Measurements from ENCODE around the gene TMPRSS9.

Gene TMPRSS9

GRCh38 chr19:2356036-2356646 lies 3.9 kb upstream of the TMPRSS9 start:
- TF ChIP-seq EGR1 (IDR thresholded peaks at IDR 0.05), result no peak
- no peak for TF ChIP-seq CREB1 (IDR thresholded peaks at IDR 0.05; ENCODE audit: low read depth)
- TF ChIP-seq YY1 (IDR thresholded peaks at IDR 0.05; ENCODE audit: low read depth), result no peak
- no peak for TF ChIP-seq NFIC (IDR thresholded peaks at IDR 0.05)
- no peak for TF ChIP-seq TAF1 (IDR thresholded peaks at IDR 0.05; ENCODE audit: low read depth)
- no peak for TF ChIP-seq MAX (IDR thresholded peaks at IDR 0.05)
- TF ChIP-seq ZBTB7A (IDR thresholded peaks at IDR 0.05; ENCODE audit: low read depth), result no peak
- no peak for TF ChIP-seq USF1 (IDR thresholded peaks at IDR 0.05)
- TF ChIP-seq REST (IDR thresholded peaks at IDR 0.05; ENCODE audit: low read depth), result no peak
- TF ChIP-seq TEAD4 (IDR thresholded peaks at IDR 0.05), result no peak
- TF ChIP-seq TCF12 (IDR thresholded peaks at IDR 0.05; ENCODE audit: low read depth), result no peak
- TF ChIP-seq CEBPB (IDR thresholded peaks at IDR 0.05), result no peak
- TF ChIP-seq EP300 (IDR thresholded peaks at IDR 0.05; ENCODE audit: borderline replicate concordance), result no peak
- TF ChIP-seq RAD21 (IDR thresholded peaks at IDR 0.05; ENCODE audit: low read depth), result no peak

- TF ChIP-seq RAD21 (IDR thresholded peaks at IDR 0.05; ENCODE audit: low read depth) (no peak), ZBTB7A (IDR thresholded peaks at IDR 0.05; ENCODE audit: low read depth) (no peak), NFIC (IDR thresholded peaks at IDR 0.05) (no peak), YY1 (IDR thresholded peaks at IDR 0.05; ENCODE audit: low read depth) (no peak)
These were observed 2.5 kb upstream of the TMPRSS9 start for GRCh38 chr19:2357279-2358206.

- TF ChIP-seq MAX (IDR thresholded peaks at IDR 0.05) (peak; percentile 87), FOXM1 (IDR thresholded peaks at IDR 0.05; ENCODE audit: borderline replicate concordance, low read depth) (no peak)
These were observed 1.4 kb upstream of the TMPRSS9 start for GRCh38 chr19:2358548-2359173.

- no peak for TF ChIP-seq REST (IDR thresholded peaks at IDR 0.05; ENCODE audit: low read depth)
- no peak for TF ChIP-seq ZBTB7A (IDR thresholded peaks at IDR 0.05; ENCODE audit: low read depth)
- no peak for TF ChIP-seq FOXM1 (IDR thresholded peaks at IDR 0.05; ENCODE audit: borderline replicate concordance, low read depth)
- TF ChIP-seq TEAD4 (IDR thresholded peaks at IDR 0.05), result no peak
- TF ChIP-seq MAX (IDR thresholded peaks at IDR 0.05), result no peak
- TF ChIP-seq NFIC (IDR thresholded peaks at IDR 0.05), result no peak
- no peak for TF ChIP-seq TCF12 (IDR thresholded peaks at IDR 0.05; ENCODE audit: low read depth)
- no peak for TF ChIP-seq RAD21 (IDR thresholded peaks at IDR 0.05; ENCODE audit: low read depth)
- no peak for TF ChIP-seq CREB1 (IDR thresholded peaks at IDR 0.05; ENCODE audit: low read depth)
- no peak for TF ChIP-seq EGR1 (IDR thresholded peaks at IDR 0.05)
- no peak for TF ChIP-seq EP300 (IDR thresholded peaks at IDR 0.05; ENCODE audit: borderline replicate concordance)
- no peak for TF ChIP-seq TAF1 (IDR thresholded peaks at IDR 0.05; ENCODE audit: low read depth)
- no peak for TF ChIP-seq YY1 (IDR thresholded peaks at IDR 0.05; ENCODE audit: low read depth)
- TF ChIP-seq CEBPB (IDR thresholded peaks at IDR 0.05), result no peak
These were observed 768 bp downstream of the TMPRSS9 start for GRCh38 chr19:2360833-2361232.

- 0 out of 2 replicates have a peak, but pooled peaks have one; percentile 5 for TF ChIP-seq ZBTB7A (IDR thresholded peaks at IDR 0.05; ENCODE audit: low read depth)
- TF ChIP-seq TCF12 (IDR thresholded peaks at IDR 0.05; ENCODE audit: low read depth), result no peak
These were observed 1.4 kb downstream of the TMPRSS9 start for GRCh38 chr19:2361246-2362045.

Measured in Ishikawa (cell line).